GM21737 (cell line): ENCODE measurements around the gene SUN2.

Experiments
- ATAC-seq: cut with Tn5 transposase; IDR thresholded peaks from one replicate; pipeline ENCODE4 v1.9.1; 2021; ENCODE audit warnings: mild to moderate bottlenecking, moderate library complexity; ENCODE audit not compliant: unreplicated experiment

The SUN2 gene

GRCh38 chr22:38735465-38736256 lies 20.1 kb downstream of the SUN2 start:
- no peak for ATAC-seq

- no peak for ATAC-seq
These were observed 20.7 kb downstream of the SUN2 start for GRCh38 chr22:38735126-38735464.

GRCh38 chr22:38734421-38735100 lies 21.2 kb downstream of the SUN2 start:
- no peak for ATAC-seq

- ATAC-seq, result no peak
These were observed 21.9 kb downstream of the SUN2 start for GRCh38 chr22:38733724-38734381.

- no peak for ATAC-seq
These were observed 22.5 kb downstream of the SUN2 start for GRCh38 chr22:38733329-38733723.

- no peak for ATAC-seq
These were observed 23.5 kb downstream of the SUN2 start for GRCh38 chr22:38732251-38732815.

- ATAC-seq, result no peak
These were observed 24.1 kb downstream of the SUN2 start for GRCh38 chr22:38731703-38732161.

GRCh38 chr22:38730411-38730871 lies 25.4 kb downstream of the SUN2 start:
- no peak for ATAC-seq

- no peak for ATAC-seq
These were observed 25.9 kb downstream of the SUN2 start for GRCh38 chr22:38729946-38730345.

GRCh38 chr22:38728871-38729796 lies 26.7 kb downstream of the SUN2 start:
- ATAC-seq, result no peak

GRCh38 chr22:38727530-38728451 lies 28.0 kb downstream of the SUN2 start:
- no peak for ATAC-seq

GRCh38 chr22:38727123-38727522 lies 28.7 kb downstream of the SUN2 start:
- ATAC-seq, result no peak

- ATAC-seq, result no peak
These were observed 29.7 kb downstream of the SUN2 start for GRCh38 chr22:38725900-38726655.

GRCh38 chr22:38724926-38725571 lies 30.7 kb downstream of the SUN2 start:
- no peak for ATAC-seq

- no peak for ATAC-seq
These were observed 31.6 kb downstream of the SUN2 start for GRCh38 chr22:38724176-38724575.

- ATAC-seq, result no peak
These were observed 34.2 kb downstream of the SUN2 start for GRCh38 chr22:38721551-38721950.

GRCh38 chr22:38720350-38720749 lies 35.4 kb downstream of the SUN2 start:
- no peak for ATAC-seq

- no peak for ATAC-seq
These were observed 36.6 kb downstream of the SUN2 start for GRCh38 chr22:38719196-38719595.
